Activated CD4-positive, alpha-beta T cell treated with anti-CD3 and anti-CD28 coated beads for 36 hours (primary cell): ENCODE results near the gene FAM240A. TPM values are rescaled to one million over a fixed set of nuclear protein-coding genes. Genes with fewer than 3 reads are reported as not detected.
A peak's percentile ranks its signal among the peaks of the same experiment; 100 is the strongest.

ENCODE experiments used
- ATAC-seq: fragments of 200-7000 bp; cut with Tn5 transposase; one replicate; pipeline ENCODE4 v1.10.0; 2021; ENCODE audit warnings: mild to moderate bottlenecking, moderate library complexity
- CTCF ChIA-PET: fragments of 350-600 bp; sonication (Branson Sonifier 250); formaldehyde crosslinking; loops from one replicate; lab custom pipeline; 2021; ENCODE audit warnings: antibody characterized with exemption; lab: Charles Lee
- POLR2A ChIA-PET: fragments of 350-600 bp; sonication (Branson Sonifier 250); formaldehyde crosslinking; loops from one replicate; lab custom pipeline; 2021; ENCODE audit warnings: antibody characterized with exemption, inconsistent platforms; lab: Charles Lee
- DNase-seq: peaks from one replicate; pipeline ENCODE4 v3.0.0-alpha.2; 2020
- H3K27ac Mint-ChIP-seq: one replicate; pipeline ENCODE4 v1.8.0; 2021; ENCODE audit warnings: mixed read lengths
- H3K27me3 Mint-ChIP-seq: one replicate; pipeline ENCODE4 v1.8.0; 2021; ENCODE audit warnings: mixed read lengths
- H3K36me3 Mint-ChIP-seq: one replicate; pipeline ENCODE4 v1.8.0; 2021; ENCODE audit warnings: low read depth, mixed read lengths
- H3K4me1 Mint-ChIP-seq: one replicate; pipeline ENCODE4 v1.8.0; 2021; ENCODE audit warnings: mixed read lengths
- H3K4me3 Mint-ChIP-seq: one replicate; pipeline ENCODE4 v1.8.0; 2021; ENCODE audit warnings: mild to moderate bottlenecking, moderate library complexity, mixed read lengths
- H3K9me3 Mint-ChIP-seq: one replicate; pipeline ENCODE4 v1.8.0; 2021; ENCODE audit warnings: low read depth, mixed read lengths
- intact Hi-C, 2 experiments: fragments of 100-400 bp; cut with DNase I in 1 of 2; cut with micrococcal nuclease in 1 of 2; formaldehyde crosslinking; loops; one replicate each; pipeline versions ENCODE4 v1.14.2 to v1.15.1; 2022 to 2024; cut with DNase I, micrococcal nuclease
- total RNA-seq, 2 experiments: library from RNA; stranded (reverse); gene quantifications; one replicate each; pipeline ENCODE4 v1.2.3, GENCODE V29; 2021

FAM240A gene
- total RNA-seq, 2 experiments from 2014 or later = not detected

GRCh38 chr3:46628901-46629369 is 16.6 kb downstream of the FAM240A start:
- ChIA-PET CTCF (interaction anchor here (0.6 to 9.0 kb wide), 16 partner anchors 11 to 329 kb away, joined by 3 to 202 read pairs (median 4); partner anchors contain the start of genes ALS2CL and RTP3), POLR2A (interaction anchor here (1.2 to 1.6 kb wide), 2 partner anchors 15 to 140 kb away, joined by 5 to 7 read pairs; no protein-coding TSS in a partner anchor)
- Mint-ChIP-seq H3K27ac (peak overlapping the region; percentile 66), H3K27me3 (no peaks in the 10 kb centered on the region), H3K4me1 (peaks cover 12% of the 10 kb centered on the region), H3K9me3 (no peaks in the 10 kb centered on the region), H3K36me3 (no peaks in the 10 kb centered on the region), H3K4me3 (no peak overlapping the region)
- intact Hi-C loops = no loop called here
- DNase-seq (no peak), ATAC-seq (no peak)

GRCh38 chr3:46629551-46630517 is 17.5 kb downstream of the FAM240A start:
- Mint-ChIP-seq H3K9me3 (no peaks in the 10 kb centered on the region), H3K4me1 (peaks cover 17% of the 10 kb centered on the region), H3K27ac (peak overlapping the region; percentile 66), H3K27me3 (no peaks in the 10 kb centered on the region), H3K36me3 (no peaks in the 10 kb centered on the region), H3K4me3 (peak overlapping the region; percentile 53)
- CTCF ChIA-PET = interaction anchor here (0.5 to 9.0 kb wide), 44 partner anchors 9 to 936 kb away, joined by 3 to 202 read pairs (median 4); partner anchors contain the start of genes ALS2CL and RTP3
- DNase-seq (peak; percentile 89), ATAC-seq (peak; percentile 99)
- POLR2A ChIA-PET = interaction anchor here (1.2 to 1.6 kb wide), 2 partner anchors 15 to 141 kb away, joined by 5 to 7 read pairs; no protein-coding TSS in a partner anchor
- intact Hi-C loops = loop anchor here (1.0 kb wide), 1 partner anchor 142 kb away; no protein-coding TSS in a partner anchor

GRCh38 chr3:46632792-46633191 is 20.5 kb downstream of the FAM240A start:
- intact Hi-C loops = no loop called here
- Mint-ChIP-seq H3K27ac (no peak overlapping the region), H3K4me1 (peaks cover 18% of the 10 kb centered on the region), H3K27me3 (no peaks in the 10 kb centered on the region), H3K4me3 (no peak overlapping the region), H3K9me3 (no peaks in the 10 kb centered on the region), H3K36me3 (no peaks in the 10 kb centered on the region)
- ChIA-PET POLR2A (no interaction called here), CTCF (interaction anchor here (0.8 to 9.0 kb wide), 3 partner anchors 10 to 145 kb away, joined by 3 to 202 read pairs (median 3); no protein-coding TSS in a partner anchor)
- ATAC-seq = no peak
- no peak for DNase-seq

GRCh38 chr3:46634856-46635255 is 22.5 kb downstream of the FAM240A start:
- H3K36me3 Mint-ChIP-seq = no peaks in the 10 kb centered on the region
- CTCF ChIA-PET = interaction anchor here (9.0 kb wide), 1 partner anchor 148 kb away, joined by 202 read pairs; no protein-coding TSS in a partner anchor
- DNase-seq (no peak), ATAC-seq (no peak)
- H3K27ac Mint-ChIP-seq = no peak overlapping the region
- intact Hi-C loops = no loop called here
- POLR2A ChIA-PET = no interaction called here
- H3K27me3 Mint-ChIP-seq = no peaks in the 10 kb centered on the region
- no peaks in the 10 kb centered on the region for H3K9me3 Mint-ChIP-seq
- no peak overlapping the region for H3K4me3 Mint-ChIP-seq
- peaks cover 11% of the 10 kb centered on the region for H3K4me1 Mint-ChIP-seq

GRCh38 chr3:46639221-46639620 is 26.9 kb downstream of the FAM240A start:
- Mint-ChIP-seq H3K27me3 (peaks cover 7% of the 10 kb centered on the region), H3K4me3 (no peak overlapping the region), H3K27ac (no peak overlapping the region), H3K4me1 (peaks cover 6% of the 10 kb centered on the region), H3K36me3 (no peaks in the 10 kb centered on the region), H3K9me3 (peaks cover 6% of the 10 kb centered on the region)
- intact Hi-C loops = no loop called here
- no peak for DNase-seq
- ATAC-seq = no peak
- CTCF ChIA-PET = interaction anchor here (0.9 to 1.2 kb wide), 3 partner anchors 9 to 151 kb away, joined by 4 to 5 read pairs (median 4); no protein-coding TSS in a partner anchor
- POLR2A ChIA-PET = no interaction called here

GRCh38 chr3:46640927-46641326 is 28.6 kb downstream of the FAM240A start:
- H3K36me3 Mint-ChIP-seq = no peaks in the 10 kb centered on the region
- no peak for ATAC-seq

GRCh38 chr3:46642971-46643370 is 30.6 kb downstream of the FAM240A start:
- DNase-seq = no peak
- ChIA-PET CTCF (interaction anchor here (0.6 to 1.9 kb wide), 2 partner anchors 10 to 13 kb away, joined by 3 to 4 read pairs; no protein-coding TSS in a partner anchor), POLR2A (no interaction called here)
- no peak for ATAC-seq
- Mint-ChIP-seq H3K4me3 (no peak overlapping the region), H3K27me3 (peaks cover 10% of the 10 kb centered on the region), H3K27ac (no peak overlapping the region), H3K4me1 (no peaks in the 10 kb centered on the region), H3K36me3 (no peaks in the 10 kb centered on the region), H3K9me3 (peaks cover 6% of the 10 kb centered on the region)
- intact Hi-C loops = no loop called here

More at GRCh38 chr3:46640927-46641326, 28.6 kb downstream of the FAM240A start:
- intact Hi-C loops = no loop called here
- Mint-ChIP-seq H3K4me3 (no peak overlapping the region), H3K27ac (no peak overlapping the region), H3K4me1 (no peaks in the 10 kb centered on the region), H3K9me3 (peaks cover 6% of the 10 kb centered on the region), H3K27me3 (peaks cover 7% of the 10 kb centered on the region)
- ChIA-PET POLR2A (no interaction called here), CTCF (interaction anchor here (0.7 to 1.3 kb wide), 2 partner anchors 10 to 99 kb away, joined by 3 to 4 read pairs; no protein-coding TSS in a partner anchor)
- no peak for DNase-seq

- intact Hi-C loops = no loop called here
- no peaks in the 10 kb centered on the region for H3K4me1 Mint-ChIP-seq
- ChIA-PET POLR2A (no interaction called here), CTCF (interaction anchor here (0.6 to 1.2 kb wide), 2 partner anchors 11 to 14 kb away, joined by 3 to 4 read pairs; no protein-coding TSS in a partner anchor)
- H3K4me3 Mint-ChIP-seq = no peak overlapping the region
- peaks cover 6% of the 10 kb centered on the region for H3K9me3 Mint-ChIP-seq
- peaks cover 10% of the 10 kb centered on the region for H3K27me3 Mint-ChIP-seq
- DNase-seq (no peak), ATAC-seq (no peak)
- no peak overlapping the region for H3K27ac Mint-ChIP-seq
- no peaks in the 10 kb centered on the region for H3K36me3 Mint-ChIP-seq
These were observed 31.4 kb downstream of the FAM240A start for GRCh38 chr3:46643701-46644100.

- Mint-ChIP-seq H3K36me3 (no peaks in the 10 kb centered on the region), H3K9me3 (peaks cover 3% of the 10 kb centered on the region), H3K27ac (no peak overlapping the region), H3K4me3 (no peak overlapping the region), H3K27me3 (peaks cover 10% of the 10 kb centered on the region), H3K4me1 (no peaks in the 10 kb centered on the region)
- ChIA-PET CTCF (interaction anchor here (0.7 kb wide), 1 partner anchor 17 kb away, joined by 3 read pairs; no protein-coding TSS in a partner anchor), POLR2A (no interaction called here)
- no peak for DNase-seq
- intact Hi-C loops = no loop called here
- no peak for ATAC-seq
These were observed 34.4 kb downstream of the FAM240A start for GRCh38 chr3:46646700-46647099.

- no peak for DNase-seq
- POLR2A ChIA-PET = no interaction called here
- ATAC-seq = no peak
These were observed 35.8 kb downstream of the FAM240A start for GRCh38 chr3:46648096-46648495.

GRCh38 chr3:46649436-46649835 is 37.1 kb downstream of the FAM240A start:
- POLR2A ChIA-PET = no interaction called here
- H3K27ac Mint-ChIP-seq = no peak overlapping the region
- DNase-seq (no peak), ATAC-seq (no peak)
- peaks cover 6% of the 10 kb centered on the region for H3K27me3 Mint-ChIP-seq
- H3K9me3 Mint-ChIP-seq = peaks cover 6% of the 10 kb centered on the region
- H3K4me3 Mint-ChIP-seq = no peak overlapping the region
- intact Hi-C loops = no loop called here
- CTCF ChIA-PET = interaction anchor here (1.2 kb wide), 1 partner anchor 218 kb away, joined by 4 read pairs; no protein-coding TSS in a partner anchor
- H3K36me3 Mint-ChIP-seq = peaks cover 2% of the 10 kb centered on the region
- H3K4me1 Mint-ChIP-seq = no peaks in the 10 kb centered on the region

More at GRCh38 chr3:46648096-46648495, 35.8 kb downstream of the FAM240A start:
- Mint-ChIP-seq H3K4me1 (no peaks in the 10 kb centered on the region), H3K9me3 (peaks cover 6% of the 10 kb centered on the region), H3K27me3 (peaks cover 13% of the 10 kb centered on the region), H3K36me3 (peaks cover 2% of the 10 kb centered on the region), H3K27ac (no peak overlapping the region), H3K4me3 (no peak overlapping the region)
- CTCF ChIA-PET = no interaction called here
- intact Hi-C loops = no loop called here
